Measurements from ENCODE around the gene HSD17B14.
A peak's percentile ranks its signal among the peaks of the same experiment; 100 is the strongest.

DNA sequence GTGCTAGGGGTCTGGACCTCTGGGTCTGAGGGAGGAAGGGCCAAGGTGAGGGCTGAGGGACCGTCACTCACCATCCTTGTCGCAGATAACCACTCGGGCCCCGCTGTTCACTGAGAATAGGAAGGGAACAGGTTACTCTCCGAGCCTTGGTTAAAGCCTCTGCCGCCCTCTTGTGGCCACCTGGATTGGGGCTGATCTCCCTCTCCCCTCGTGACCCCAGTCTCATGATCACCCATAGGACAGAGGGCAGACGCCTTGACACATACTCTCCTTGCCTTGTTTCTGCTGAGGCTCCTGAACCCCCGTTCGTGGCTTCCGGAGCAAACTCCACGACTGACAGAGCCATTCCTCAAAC lies 580 bp downstream of the HSD17B14 start:
- no peak for TF ChIP-seq EZH2 (IDR thresholded peaks at IDR 0.05; ENCODE audit: borderline replicate concordance, low read depth, low read length)
- TF ChIP-seq NBN (IDR thresholded peaks at IDR 0.05; ENCODE audit: low read depth), result 0 out of 2 replicates have a peak, but pooled peaks have one; percentile 40
- no peak for TF ChIP-seq SMARCB1 (IDR thresholded peaks at IDR 0.05; ENCODE audit: insufficient read length, low read depth)
- TF ChIP-seq, protein P1, sequence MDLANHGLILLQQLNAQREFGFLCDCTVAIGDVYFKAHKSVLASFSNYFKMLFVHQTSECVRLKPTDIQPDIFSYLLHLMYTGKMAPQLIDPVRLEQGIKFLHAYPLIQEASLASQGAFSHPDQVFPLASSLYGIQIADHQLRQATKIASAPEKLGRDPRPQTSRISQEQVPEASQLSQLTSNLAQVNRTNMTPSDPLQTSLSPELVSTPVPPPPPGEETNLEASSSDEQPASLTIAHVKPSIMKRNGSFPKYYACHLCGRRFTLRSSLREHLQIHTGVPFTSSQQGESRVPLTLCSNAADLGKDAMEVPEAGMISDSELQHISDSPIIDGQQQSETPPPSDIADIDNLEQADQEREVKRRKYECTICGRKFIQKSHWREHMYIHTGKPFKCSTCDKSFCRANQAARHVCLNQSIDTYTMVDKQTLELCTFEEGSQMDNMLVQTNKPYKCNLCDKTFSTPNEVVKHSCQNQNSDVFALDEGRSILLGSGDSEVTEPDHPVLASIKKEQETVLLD (IDR thresholded peaks at IDR 0.05), result no peak
- TF ChIP-seq, protein P2, sequence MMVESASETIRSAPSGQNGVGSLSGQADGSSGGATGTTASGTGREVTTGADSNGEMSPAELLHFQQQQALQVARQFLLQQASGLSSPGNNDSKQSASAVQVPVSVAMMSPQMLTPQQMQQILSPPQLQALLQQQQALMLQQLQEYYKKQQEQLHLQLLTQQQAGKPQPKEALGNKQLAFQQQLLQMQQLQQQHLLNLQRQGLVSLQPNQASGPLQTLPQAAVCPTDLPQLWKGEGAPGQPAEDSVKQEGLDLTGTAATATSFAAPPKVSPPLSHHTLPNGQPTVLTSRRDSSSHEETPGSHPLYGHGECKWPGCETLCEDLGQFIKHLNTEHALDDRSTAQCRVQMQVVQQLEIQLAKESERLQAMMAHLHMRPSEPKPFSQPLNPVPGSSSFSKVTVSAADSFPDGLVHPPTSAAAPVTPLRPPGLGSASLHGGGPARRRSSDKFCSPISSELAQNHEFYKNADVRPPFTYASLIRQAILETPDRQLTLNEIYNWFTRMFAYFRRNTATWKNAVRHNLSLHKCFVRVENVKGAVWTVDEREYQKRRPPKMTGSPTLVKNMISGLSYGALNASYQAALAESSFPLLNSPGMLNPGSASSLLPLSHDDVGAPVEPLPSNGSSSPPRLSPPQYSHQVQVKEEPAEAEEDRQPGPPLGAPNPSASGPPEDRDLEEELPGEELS (CRISPR knock-in tag; IDR thresholded peaks at IDR 0.05; ENCODE audit: borderline replicate concordance), result no peak
- no peak for TF ChIP-seq POLR2A (conservative IDR thresholded peaks at IDR 0.05)
- no peak for TF ChIP-seq TAF1 (IDR thresholded peaks at IDR 0.05; ENCODE audit: control insufficient read depth, extremely low read depth, insufficient read depth, low read length, severe bottlenecking)
- TF ChIP-seq ZKSCAN8 (CRISPR knock-in tag; IDR thresholded peaks at IDR 0.05), result no peak

All from K562 (cell line).